GM12875 (cell line): ENCODE results near the gene NRDC.
"Not testable (repeated sequence)": the region's sequence is repeated elsewhere in the genome, so short reads cannot be mapped to it uniquely, and the experiment has no call there.

ENCODE experiments used
- H3K4me3 ChIP-seq: one replicate; pipeline ENCODE4 v1.5.1; 2011; ENCODE audit warnings: low read depth, low read length, control low read depth
- CTCF ChIP-seq: IDR thresholded peaks from 2 replicates; pipeline ENCODE4 v1.5.1; 2011; ENCODE audit warnings: low read depth, mild to moderate bottlenecking, control low read depth, inconsistent platforms, low read length, moderate library complexity, borderline replicate concordance; ENCODE audit not compliant: insufficient read depth

NRDC gene

GRCh38 chr1:51840743-51841461 lies 37.6 kb downstream of the NRDC start:
- no peak for TF ChIP-seq CTCF
- no peak overlapping the region for H3K4me3 ChIP-seq

- TF ChIP-seq CTCF: no peak
- no peak overlapping the region for H3K4me3 ChIP-seq
Measured at GRCh38 chr1:51840182-51840581, 38.3 kb downstream of the NRDC start.

- H3K4me3 ChIP-seq: no peak overlapping the region
- TF ChIP-seq CTCF: no peak
Measured at GRCh38 chr1:51839094-51839493, 39.4 kb downstream of the NRDC start.

GRCh38 chr1:51837243-51837642 lies 41.3 kb downstream of the NRDC start:
- no peak overlapping the region for H3K4me3 ChIP-seq
- TF ChIP-seq CTCF: no peak

- TF ChIP-seq CTCF: no peak
- H3K4me3 ChIP-seq: no peak overlapping the region
Measured at GRCh38 chr1:51833700-51834099, 44.8 kb downstream of the NRDC start.

GRCh38 chr1:51829058-51829457 lies 49.5 kb downstream of the NRDC start:
- no peak overlapping the region for H3K4me3 ChIP-seq
- TF ChIP-seq CTCF: no peak

- TF ChIP-seq CTCF: no peak
- no peak overlapping the region for H3K4me3 ChIP-seq
Measured at GRCh38 chr1:51819810-51820209, 58.7 kb downstream of the NRDC start.

- H3K4me3 ChIP-seq: not testable (repeated sequence)
Measured at GRCh38 chr1:51819021-51819420, 59.5 kb downstream of the NRDC start.
